H9 (cell line): ENCODE results near the gene BRD8. TPM values are rescaled to one million over a fixed set of nuclear protein-coding genes. Genes with fewer than 3 reads are reported as not detected.

ENCODE experiments used
- DNase-seq: peaks from one replicate; pipeline ENCODE4 v3.0.0-alpha.2; 2017
- H2AFZ ChIP-seq: one replicate; pipeline ENCODE4 v1.6.1; 2013; ENCODE audit warnings: mild to moderate bottlenecking, low read length, control low read depth, moderate library complexity
- H2AK5ac ChIP-seq: 2 replicates; pipeline ENCODE4 v1.6.1; 2013; ENCODE audit warnings: low read length, control low read depth, mixed read lengths; ENCODE audit not compliant: insufficient read length
- H2BK120ac ChIP-seq: one replicate; pipeline ENCODE4 v1.6.1; 2013; ENCODE audit warnings: low read depth, mild to moderate bottlenecking, low read length, control low read depth, inconsistent platforms; ENCODE audit not compliant: poor library complexity, severe bottlenecking
- H2BK12ac ChIP-seq: 2 replicates; pipeline ENCODE4 v1.6.1; 2013; ENCODE audit warnings: low read length, control low read depth, mixed read lengths, low read depth; ENCODE audit not compliant: insufficient read length
- H2BK15ac ChIP-seq: 2 replicates; pipeline ENCODE4 v1.6.1; 2013; ENCODE audit warnings: low read depth, low read length, control low read depth
- H2BK20ac ChIP-seq: one replicate; pipeline ENCODE4 v1.6.1; 2013; ENCODE audit warnings: low read depth, mild to moderate bottlenecking, low read length, control low read depth, inconsistent platforms; ENCODE audit not compliant: poor library complexity, severe bottlenecking
- H2BK5ac ChIP-seq: 2 replicates; pipeline ENCODE4 v1.6.1; 2013; ENCODE audit warnings: low read length, control low read depth, mixed read lengths; ENCODE audit not compliant: insufficient read length
- H3K14ac ChIP-seq: 2 replicates; pipeline ENCODE4 v1.6.1; 2013; ENCODE audit warnings: low read length, control low read depth; ENCODE audit not compliant: insufficient read depth
- H3K18ac ChIP-seq: 2 replicates; pipeline ENCODE4 v1.6.1; 2013; ENCODE audit warnings: low read depth, mild to moderate bottlenecking, mixed read lengths, low read length, control low read depth; ENCODE audit not compliant: insufficient read length
- H3K23ac ChIP-seq: 2 replicates; pipeline ENCODE4 v1.6.1; 2013; ENCODE audit warnings: low read length, control low read depth, mixed read lengths, low read depth; ENCODE audit not compliant: insufficient read length
- H3K23me2 ChIP-seq: 2 replicates; pipeline ENCODE4 v1.6.1; 2013; ENCODE audit warnings: low read depth, mild to moderate bottlenecking, mixed read lengths, low read length, control low read depth; ENCODE audit not compliant: insufficient read length, poor library complexity, severe bottlenecking
- H3K27ac ChIP-seq: 2 replicates; pipeline ENCODE4 v1.5.1; 2013; ENCODE audit warnings: low read length, control low read depth, mixed read lengths, low read depth; ENCODE audit not compliant: insufficient read length
- H3K27me3 ChIP-seq: 2 replicates; pipeline ENCODE4 v1.6.1; 2013; ENCODE audit warnings: low read length, control low read depth, inconsistent platforms; ENCODE audit not compliant: insufficient read depth
- H3K4ac ChIP-seq: 2 replicates; pipeline ENCODE4 v1.6.1; 2013; ENCODE audit warnings: low read depth, mild to moderate bottlenecking, control low read depth, inconsistent platforms, low read length, moderate library complexity
- H3K4me1 ChIP-seq: 2 replicates; pipeline ENCODE4 v1.6.1; 2013; ENCODE audit warnings: low read length, control low read depth, inconsistent platforms; ENCODE audit not compliant: insufficient read depth
- H3K4me2 ChIP-seq: 2 replicates; pipeline ENCODE4 v1.6.1; 2013; ENCODE audit warnings: low read length, control low read depth, mixed read lengths; ENCODE audit not compliant: insufficient read length, insufficient read depth
- H3K56ac ChIP-seq: 2 replicates; pipeline ENCODE4 v1.6.1; 2013; ENCODE audit warnings: low read depth, mild to moderate bottlenecking, mixed read lengths, low read length, control low read depth; ENCODE audit not compliant: insufficient read length
- H3K79me1 ChIP-seq: 2 replicates; pipeline ENCODE4 v1.6.1; 2013; ENCODE audit warnings: low read depth, mild to moderate bottlenecking, moderate library complexity, low read length, control low read depth, inconsistent platforms; ENCODE audit not compliant: insufficient read depth, poor library complexity, severe bottlenecking
- H3K79me2 ChIP-seq: 2 replicates; pipeline ENCODE4 v1.6.1; 2013; ENCODE audit warnings: low read length, control low read depth, inconsistent platforms; ENCODE audit not compliant: insufficient read depth
- H3K9ac ChIP-seq: 2 replicates; pipeline ENCODE4 v1.6.1; 2013; ENCODE audit warnings: low read length, control low read depth, mixed read lengths; ENCODE audit not compliant: insufficient read length; ENCODE audit errors: extremely low read depth
- H3K9me3 ChIP-seq: one replicate; pipeline ENCODE4 v1.6.1; 2013; ENCODE audit warnings: low read depth, low read length, inconsistent platforms; ENCODE audit not compliant: control insufficient read depth
- H3T11ph ChIP-seq: one replicate; pipeline ENCODE4 v1.6.1; 2013; ENCODE audit warnings: mild to moderate bottlenecking, low read length, control low read depth, inconsistent platforms
- H4K20me1 ChIP-seq: one replicate; pipeline ENCODE4 v1.6.1; 2013; ENCODE audit not compliant: control insufficient read depth, insufficient read length, insufficient read depth
- H4K5ac ChIP-seq: 2 replicates; pipeline ENCODE4 v1.6.1; 2013; ENCODE audit warnings: low read depth, mild to moderate bottlenecking, mixed read lengths, low read length, control low read depth; ENCODE audit not compliant: insufficient read length
- H4K8ac ChIP-seq: replicated peaks from 2 replicates; pipeline ENCODE4 v1.6.1; 2013; ENCODE audit warnings: low read length, control low read depth, mixed read lengths, low read depth; ENCODE audit not compliant: insufficient read length
- H4K91ac ChIP-seq: 2 replicates; pipeline ENCODE4 v1.6.1; 2013; ENCODE audit warnings: low read depth, mild to moderate bottlenecking, moderate library complexity, mixed read lengths, low read length, control low read depth; ENCODE audit not compliant: insufficient read length
- H3K27ac Mint-ChIP-seq, 3 experiments: 2 replicates in 2 of 3; 3 replicates in 1 of 3; pipeline ENCODE4 v1.8.0; 2020 to 2021; ENCODE audit warnings: mixed read lengths in 3 of 3, mild to moderate bottlenecking in 1 of 3, moderate library complexity in 1 of 3
- H3K27me3 Mint-ChIP-seq: 2 replicates; pipeline ENCODE4 v1.8.0; 2021; ENCODE audit warnings: low read depth, mild to moderate bottlenecking, moderate library complexity, mixed read lengths
- H3K36me3 Mint-ChIP-seq, 3 experiments: 2 replicates in 2 of 3; 3 replicates in 1 of 3; pipeline ENCODE4 v1.8.0; 2020 to 2021; ENCODE audit warnings: low read depth in 3 of 3, mixed read lengths in 3 of 3; ENCODE audit not compliant: insufficient read depth in 1 of 3
- H3K4me1 Mint-ChIP-seq, 2 experiments: 2 replicates each; pipeline ENCODE4 v1.8.0; 2020; ENCODE audit warnings: mixed read lengths in 2 of 2
- H3K4me3 Mint-ChIP-seq, 2 experiments: 2 replicates in 1 of 2; 3 replicates in 1 of 2; pipeline ENCODE4 v1.8.0; 2020 to 2021; ENCODE audit warnings: mild to moderate bottlenecking in 2 of 2, mixed read lengths in 2 of 2, moderate library complexity in 1 of 2
- H3K9me3 Mint-ChIP-seq, 2 experiments: 2 replicates in 1 of 2; 3 replicates in 1 of 2; pipeline ENCODE4 v1.8.0; 2020; ENCODE audit warnings: mild to moderate bottlenecking in 2 of 2, mixed read lengths in 2 of 2, moderate library complexity in 1 of 2
- whole genome bisulfite sequencing: extraction: QIAGEN DNeasy Blood & Tissue Kit; methylation state at CpG from one replicate; pipeline ENCODE4 v1.1.7; 2013; ENCODE audit warnings: missing lambda C conversion rate, low lambda C conversion rate, mixed read lengths; ENCODE audit not compliant: insufficient read length; ENCODE audit errors: extremely low coverage; 5-methylcytosine and 5-hydroxymethylcytosine counted together
- total RNA-seq: library from RNA; stranded (reverse); gene quantifications from 2 replicates; pipeline ENCODE4 v1.2.1, GENCODE V29; 2021
- TF ChIP-seq, protein P1 (sequence below): fragments of 200-600 bp; sonication (generic); conservative IDR thresholded peaks from 3 replicates; pipeline ENCODE4 v1.8.0; 2021; ENCODE audit warnings: antibody characterized with exemption, mild to moderate bottlenecking

The BRD8 gene
- total RNA-seq, 1 experiment from 2014 or later = 67.9 TPM

DNA sequence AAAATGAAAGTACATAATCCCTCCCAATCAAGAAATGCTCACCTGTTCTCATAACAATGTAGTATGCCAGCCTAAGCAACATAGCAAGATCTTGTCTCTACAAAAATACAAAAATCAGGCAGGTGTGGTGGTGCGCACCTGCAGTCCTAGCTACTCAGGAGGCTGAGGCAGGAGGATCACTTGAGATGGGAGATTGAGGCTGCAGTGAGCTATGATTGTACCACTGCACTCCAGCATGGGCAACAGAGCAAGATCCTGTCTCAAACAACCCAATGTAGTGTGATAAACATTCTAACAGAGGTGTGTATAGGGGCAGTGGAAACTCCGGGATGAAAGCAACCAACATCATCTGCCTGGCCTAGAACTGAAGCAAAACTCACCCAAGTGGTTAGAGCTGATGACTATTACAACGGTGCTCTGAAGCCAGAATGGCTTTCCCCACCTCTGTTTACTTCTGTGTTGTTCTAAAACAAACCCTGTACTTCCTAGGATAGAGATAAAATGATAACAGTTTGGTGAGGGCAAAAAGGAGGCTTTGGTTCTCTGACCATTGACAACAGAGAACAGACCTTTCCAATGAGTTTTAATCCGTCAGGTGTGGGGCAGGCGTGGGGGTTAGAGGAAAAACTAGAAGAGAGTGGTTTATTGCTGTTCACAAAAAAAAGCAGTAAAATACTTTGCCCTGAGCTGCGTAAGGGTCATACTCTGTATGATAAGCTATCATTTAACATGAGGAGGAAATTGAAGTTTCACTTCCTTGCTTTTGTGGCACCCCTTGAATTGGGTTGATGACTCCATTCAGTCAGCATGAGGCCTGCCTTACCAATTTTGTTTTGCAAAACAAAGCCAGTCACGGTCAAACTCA is 75.7 kb downstream of the BRD8 start:
- Histone ChIP-seq H3K18ac (no peak overlapping the region), H3K9ac (no peak overlapping the region), H3K4ac (no peak overlapping the region), H3K9me3 (no peaks in the 10 kb centered on the region), H3K14ac (no peak overlapping the region), H3K27me3 (peaks cover 7% of the 10 kb centered on the region; the same call in 1 of the 2 replicates), H4K5ac (no peak overlapping the region), H2BK20ac (no peak overlapping the region), H2AK5ac (no peak overlapping the region), H2BK5ac (no peak overlapping the region), H2BK15ac (no peak overlapping the region), H2BK120ac (no peak overlapping the region), H4K8ac (no peak overlapping the region), H2BK12ac (no peak overlapping the region), H3K4me2 (peak overlapping the region; percentile 19), H4K20me1 (no peaks in the 10 kb centered on the region), H3K79me2 (no peaks in the 10 kb centered on the region), H3K23ac (no peak overlapping the region), H2AFZ (no peak overlapping the region), H3K27ac (no peak overlapping the region), H3K4me1 (peaks cover 5% of the 10 kb centered on the region; the same call in 1 of the 2 replicates), H4K91ac (no peak overlapping the region), H3K23me2 (no peaks in the 10 kb centered on the region), H3T11ph (no peak overlapping the region), H3K79me1 (no peaks in the 10 kb centered on the region), H3K56ac (no peak overlapping the region)
- H3K36me3 Mint-ChIP-seq = no peaks in the 10 kb centered on the region
- H3K27me3 Mint-ChIP-seq = peaks cover 55% of the 10 kb centered on the region
- H3K9me3 Mint-ChIP-seq = peaks cover 0 to 2% of the 10 kb centered on the region in 2 experiments; a peak in 2 of 5 replicates
- TF ChIP-seq, protein P1, sequence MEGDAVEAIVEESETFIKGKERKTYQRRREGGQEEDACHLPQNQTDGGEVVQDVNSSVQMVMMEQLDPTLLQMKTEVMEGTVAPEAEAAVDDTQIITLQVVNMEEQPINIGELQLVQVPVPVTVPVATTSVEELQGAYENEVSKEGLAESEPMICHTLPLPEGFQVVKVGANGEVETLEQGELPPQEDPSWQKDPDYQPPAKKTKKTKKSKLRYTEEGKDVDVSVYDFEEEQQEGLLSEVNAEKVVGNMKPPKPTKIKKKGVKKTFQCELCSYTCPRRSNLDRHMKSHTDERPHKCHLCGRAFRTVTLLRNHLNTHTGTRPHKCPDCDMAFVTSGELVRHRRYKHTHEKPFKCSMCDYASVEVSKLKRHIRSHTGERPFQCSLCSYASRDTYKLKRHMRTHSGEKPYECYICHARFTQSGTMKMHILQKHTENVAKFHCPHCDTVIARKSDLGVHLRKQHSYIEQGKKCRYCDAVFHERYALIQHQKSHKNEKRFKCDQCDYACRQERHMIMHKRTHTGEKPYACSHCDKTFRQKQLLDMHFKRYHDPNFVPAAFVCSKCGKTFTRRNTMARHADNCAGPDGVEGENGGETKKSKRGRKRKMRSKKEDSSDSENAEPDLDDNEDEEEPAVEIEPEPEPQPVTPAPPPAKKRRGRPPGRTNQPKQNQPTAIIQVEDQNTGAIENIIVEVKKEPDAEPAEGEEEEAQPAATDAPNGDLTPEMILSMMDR = no peak
- peak overlapping the region in 1 of 2 experiments; percentile 8; a peak in 2 of 5 replicates for H3K4me3 Mint-ChIP-seq
- H3K27ac Mint-ChIP-seq = peak overlapping the region in 1 of 3 experiments; percentile 50; a peak in 1 of 7 replicates
- DNase-seq = no peak
- WGBS = no CpG with 5 or more reads among the region's 7 CpGs
- peaks cover 22 to 25% of the 10 kb centered on the region in 2 experiments for H3K4me1 Mint-ChIP-seq
